Measurements from ENCODE around the gene DKK1.

GRCh38 chr10:52337225-52337624 lies 23.1 kb downstream of the DKK1 start:
- TF ChIP-seq, protein P1, sequence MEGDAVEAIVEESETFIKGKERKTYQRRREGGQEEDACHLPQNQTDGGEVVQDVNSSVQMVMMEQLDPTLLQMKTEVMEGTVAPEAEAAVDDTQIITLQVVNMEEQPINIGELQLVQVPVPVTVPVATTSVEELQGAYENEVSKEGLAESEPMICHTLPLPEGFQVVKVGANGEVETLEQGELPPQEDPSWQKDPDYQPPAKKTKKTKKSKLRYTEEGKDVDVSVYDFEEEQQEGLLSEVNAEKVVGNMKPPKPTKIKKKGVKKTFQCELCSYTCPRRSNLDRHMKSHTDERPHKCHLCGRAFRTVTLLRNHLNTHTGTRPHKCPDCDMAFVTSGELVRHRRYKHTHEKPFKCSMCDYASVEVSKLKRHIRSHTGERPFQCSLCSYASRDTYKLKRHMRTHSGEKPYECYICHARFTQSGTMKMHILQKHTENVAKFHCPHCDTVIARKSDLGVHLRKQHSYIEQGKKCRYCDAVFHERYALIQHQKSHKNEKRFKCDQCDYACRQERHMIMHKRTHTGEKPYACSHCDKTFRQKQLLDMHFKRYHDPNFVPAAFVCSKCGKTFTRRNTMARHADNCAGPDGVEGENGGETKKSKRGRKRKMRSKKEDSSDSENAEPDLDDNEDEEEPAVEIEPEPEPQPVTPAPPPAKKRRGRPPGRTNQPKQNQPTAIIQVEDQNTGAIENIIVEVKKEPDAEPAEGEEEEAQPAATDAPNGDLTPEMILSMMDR (IDR thresholded peaks at IDR 0.05), result no peak
- no peak for TF ChIP-seq ZFX (IDR thresholded peaks at IDR 0.05; ENCODE audit: borderline replicate concordance)

Measured in 22Rv1 (cell line).